ENCODE results near the gene AAMP.

DNA sequence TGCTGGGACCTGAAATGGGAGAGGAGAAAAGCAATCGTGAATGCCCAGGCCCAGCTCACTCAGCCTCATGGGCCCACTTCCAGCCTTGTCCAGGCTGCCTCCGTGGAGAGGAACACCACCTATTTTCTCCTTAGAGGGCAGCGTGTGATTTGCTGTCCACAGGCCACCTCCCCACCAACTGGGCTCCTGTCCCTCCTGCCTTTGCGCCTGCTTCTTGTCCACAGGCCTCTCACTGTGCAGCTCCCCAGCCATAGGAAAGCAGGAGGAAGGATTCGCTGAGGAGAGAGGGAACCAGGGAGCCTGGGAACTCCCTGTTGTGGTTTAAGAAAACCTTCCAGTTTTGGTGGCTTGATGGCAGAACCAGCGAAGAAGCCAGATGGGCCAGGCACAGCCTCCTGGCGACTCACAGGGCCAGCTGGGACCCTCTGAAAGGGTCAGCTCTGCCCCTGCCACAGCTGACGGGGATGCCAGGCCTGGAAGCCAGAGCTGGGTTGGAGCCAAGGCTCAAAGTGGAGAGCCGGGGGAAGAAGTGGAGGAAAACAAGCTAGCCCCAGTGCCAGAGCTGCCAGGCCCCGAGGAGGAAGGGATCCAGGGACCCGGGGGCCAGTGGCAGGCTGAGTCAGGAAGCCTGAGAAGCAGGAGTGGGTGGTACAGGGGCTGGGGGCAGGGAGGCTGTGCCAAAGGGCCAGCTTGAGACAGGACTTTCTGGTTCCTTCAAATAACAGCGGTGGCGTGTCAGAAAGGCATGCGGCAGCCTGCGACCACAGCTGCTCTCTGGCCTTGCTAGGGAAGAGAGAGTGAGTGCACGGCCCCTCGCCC, 12.4 kb upstream of the AAMP start:
- TF ChIP-seq BHLHE40 (IDR thresholded peaks at IDR 0.05; ENCODE audit: borderline replicate concordance) (no peak), ELF4 (IDR thresholded peaks at IDR 0.05) (no peak), FOXM1 (IDR thresholded peaks at IDR 0.05; ENCODE audit: borderline replicate concordance) (no peak), SP1 (IDR thresholded peaks at IDR 0.05) (no peak), CTBP1 (IDR thresholded peaks at IDR 0.05; ENCODE audit: borderline replicate concordance) (no peak), SUZ12 (IDR thresholded peaks at IDR 0.05) (no peak)
- TF ChIP-seq, protein P1, sequence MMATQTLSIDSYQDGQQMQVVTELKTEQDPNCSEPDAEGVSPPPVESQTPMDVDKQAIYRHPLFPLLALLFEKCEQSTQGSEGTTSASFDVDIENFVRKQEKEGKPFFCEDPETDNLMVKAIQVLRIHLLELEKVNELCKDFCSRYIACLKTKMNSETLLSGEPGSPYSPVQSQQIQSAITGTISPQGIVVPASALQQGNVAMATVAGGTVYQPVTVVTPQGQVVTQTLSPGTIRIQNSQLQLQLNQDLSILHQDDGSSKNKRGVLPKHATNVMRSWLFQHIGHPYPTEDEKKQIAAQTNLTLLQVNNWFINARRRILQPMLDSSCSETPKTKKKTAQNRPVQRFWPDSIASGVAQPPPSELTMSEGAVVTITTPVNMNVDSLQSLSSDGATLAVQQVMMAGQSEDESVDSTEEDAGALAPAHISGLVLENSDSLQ (IDR thresholded peaks at IDR 0.05) = no peak

All from HEK293T (cell line).